GM12878 (cell line): ENCODE data around the gene LMAN2L. TPM values are rescaled to one million over a fixed set of nuclear protein-coding genes. Genes with fewer than 3 reads are reported as not detected.

ENCODE experiments used
- POLR2AphosphoS2 ChIP-seq: IDR thresholded peaks from 2 replicates; pipeline ENCODE4 v1.6.1; 2011; ENCODE audit warnings: low read depth, mild to moderate bottlenecking, low read length, improper control_type of control experiment, moderate library complexity
- SREBF2 ChIP-seq: IDR thresholded peaks from 2 replicates; pipeline ENCODE4 v1.6.1; 2012; ENCODE audit warnings: mild to moderate bottlenecking, low read length
- ZNF622 ChIP-seq: fragments of 450-650 bp; IDR thresholded peaks from 2 replicates; pipeline ENCODE4 v1.6.1; 2017; ENCODE audit warnings: mild to moderate bottlenecking, inconsistent platforms
- polyA plus RNA-seq, 11 experiments: library from polyadenylated mRNA; depleted of rRNA in 4 of 11; unstranded in 6 of 11; stranded (reverse) in 5 of 11; fragments of >200 nt; fragmentation: Nextera tagmentation in 4 of 11; fragmentation: Illumina TruSeq in 1 of 11; extraction: Ambion mirVana in 4 of 11; extraction: Trizol in 1 of 11; gene quantifications; 1 replicate in 1 of 11; 2 replicates in 10 of 11; pipeline versions ENCODE4 v1.2.1 to v1.2.3, GENCODE V29; 2011 to 2016; ENCODE audit warnings: inconsistent platforms in 2 of 11, missing spikeins in 2 of 11, low read depth in 1 of 11
- total RNA-seq, 4 experiments: library from RNA; depleted of rRNA in 3 of 4; stranded (reverse); fragments of >200 nt in 3 of 4; fragmentation: Illumina TruSeq in 1 of 4; extraction: Trizol in 1 of 4; gene quantifications; 2 replicates each; pipeline versions ENCODE4 v1.2.1 to v1.2.3, GENCODE V29; 2013 to 2021
- TF ChIP-seq, protein P1 (sequence below): fragments of 450-650 bp; formaldehyde crosslinking; IDR thresholded peaks from 2 replicates; pipeline ENCODE4 v1.5.0; 2022; ENCODE audit warnings: mild to moderate bottlenecking, missing genetic modification characterization
- TF ChIP-seq, protein P2 (sequence below): fragments of 450-650 bp; IDR thresholded peaks from 2 replicates; pipeline ENCODE4 v1.6.1; 2016; ENCODE audit warnings: mild to moderate bottlenecking
- TF ChIP-seq, protein P3 (sequence below): fragments of 450-650 bp; IDR thresholded peaks from 2 replicates; pipeline ENCODE4 v1.6.1; 2018; ENCODE audit warnings: mild to moderate bottlenecking, low read depth, moderate library complexity; ENCODE audit not compliant: partially characterized antibody

LMAN2L gene
- total and polyA plus RNA-seq, 10 of the 15 experiments (the other 5 are each of a cell fraction or from before 2014, with no cell fraction given), result 5.7 to 16.3 (median 10.7) TPM

DNA sequence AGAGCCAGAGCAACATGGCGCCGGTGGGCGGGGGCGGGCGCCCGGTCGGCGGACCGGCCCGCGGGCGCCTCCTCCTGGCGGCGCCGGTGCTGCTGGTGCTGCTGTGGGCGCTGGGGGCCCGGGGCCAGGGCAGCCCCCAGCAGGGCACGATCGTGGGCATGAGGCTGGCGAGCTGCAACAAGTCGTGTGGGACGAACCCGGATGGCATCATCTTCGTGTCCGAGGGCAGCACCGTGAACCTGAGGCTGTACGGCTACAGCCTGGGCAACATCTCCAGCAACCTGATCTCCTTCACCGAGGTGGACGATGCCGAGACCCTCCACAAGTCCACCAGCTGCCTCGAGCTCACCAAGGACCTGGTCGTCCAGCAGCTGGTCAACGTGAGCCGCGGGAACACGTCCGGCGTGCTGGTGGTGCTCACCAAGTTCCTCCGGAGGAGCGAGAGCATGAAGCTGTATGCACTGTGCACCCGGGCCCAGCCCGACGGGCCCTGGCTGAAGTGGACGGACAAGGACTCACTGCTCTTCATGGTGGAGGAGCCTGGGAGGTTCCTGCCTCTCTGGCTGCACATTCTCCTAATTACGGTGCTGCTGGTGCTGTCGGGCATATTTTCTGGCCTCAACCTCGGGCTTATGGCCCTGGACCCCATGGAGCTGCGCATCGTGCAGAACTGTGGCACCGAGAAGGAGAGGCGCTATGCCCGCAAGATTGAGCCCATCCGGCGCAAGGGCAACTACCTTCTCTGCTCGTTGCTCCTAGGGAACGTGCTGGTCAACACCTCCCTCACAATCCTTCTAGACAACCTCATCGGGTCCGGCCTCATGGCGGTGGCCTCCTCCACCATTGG is 21.3 kb upstream of the LMAN2L start (continued):
- TF ChIP-seq, protein P1, sequence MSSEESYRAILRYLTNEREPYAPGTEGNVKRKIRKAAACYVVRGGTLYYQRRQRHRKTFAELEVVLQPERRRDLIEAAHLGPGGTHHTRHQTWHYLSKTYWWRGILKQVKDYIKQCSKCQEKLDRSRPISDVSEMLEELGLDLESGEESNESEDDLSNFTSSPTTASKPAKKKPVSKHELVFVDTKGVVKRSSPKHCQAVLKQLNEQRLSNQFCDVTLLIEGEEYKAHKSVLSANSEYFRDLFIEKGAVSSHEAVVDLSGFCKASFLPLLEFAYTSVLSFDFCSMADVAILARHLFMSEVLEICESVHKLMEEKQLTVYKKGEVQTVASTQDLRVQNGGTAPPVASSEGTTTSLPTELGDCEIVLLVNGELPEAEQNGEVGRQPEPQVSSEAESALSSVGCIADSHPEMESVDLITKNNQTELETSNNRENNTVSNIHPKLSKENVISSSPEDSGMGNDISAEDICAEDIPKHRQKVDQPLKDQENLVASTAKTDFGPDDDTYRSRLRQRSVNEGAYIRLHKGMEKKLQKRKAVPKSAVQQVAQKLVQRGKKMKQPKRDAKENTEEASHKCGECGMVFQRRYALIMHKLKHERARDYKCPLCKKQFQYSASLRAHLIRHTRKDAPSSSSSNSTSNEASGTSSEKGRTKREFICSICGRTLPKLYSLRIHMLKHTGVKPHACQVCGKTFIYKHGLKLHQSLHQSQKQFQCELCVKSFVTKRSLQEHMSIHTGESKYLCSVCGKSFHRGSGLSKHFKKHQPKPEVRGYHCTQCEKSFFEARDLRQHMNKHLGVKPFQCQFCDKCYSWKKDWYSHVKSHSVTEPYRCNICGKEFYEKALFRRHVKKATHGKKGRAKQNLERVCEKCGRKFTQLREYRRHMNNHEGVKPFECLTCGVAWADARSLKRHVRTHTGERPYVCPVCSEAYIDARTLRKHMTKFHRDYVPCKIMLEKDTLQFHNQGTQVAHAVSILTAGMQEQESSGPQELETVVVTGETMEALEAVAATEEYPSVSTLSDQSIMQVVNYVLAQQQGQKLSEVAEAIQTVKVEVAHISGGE (CRISPR knock-in tag), result no peak
- TF ChIP-seq, protein P2, sequence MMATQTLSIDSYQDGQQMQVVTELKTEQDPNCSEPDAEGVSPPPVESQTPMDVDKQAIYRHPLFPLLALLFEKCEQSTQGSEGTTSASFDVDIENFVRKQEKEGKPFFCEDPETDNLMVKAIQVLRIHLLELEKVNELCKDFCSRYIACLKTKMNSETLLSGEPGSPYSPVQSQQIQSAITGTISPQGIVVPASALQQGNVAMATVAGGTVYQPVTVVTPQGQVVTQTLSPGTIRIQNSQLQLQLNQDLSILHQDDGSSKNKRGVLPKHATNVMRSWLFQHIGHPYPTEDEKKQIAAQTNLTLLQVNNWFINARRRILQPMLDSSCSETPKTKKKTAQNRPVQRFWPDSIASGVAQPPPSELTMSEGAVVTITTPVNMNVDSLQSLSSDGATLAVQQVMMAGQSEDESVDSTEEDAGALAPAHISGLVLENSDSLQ, result no peak
- no peak for TF ChIP-seq ZNF622
- TF ChIP-seq, protein P3, sequence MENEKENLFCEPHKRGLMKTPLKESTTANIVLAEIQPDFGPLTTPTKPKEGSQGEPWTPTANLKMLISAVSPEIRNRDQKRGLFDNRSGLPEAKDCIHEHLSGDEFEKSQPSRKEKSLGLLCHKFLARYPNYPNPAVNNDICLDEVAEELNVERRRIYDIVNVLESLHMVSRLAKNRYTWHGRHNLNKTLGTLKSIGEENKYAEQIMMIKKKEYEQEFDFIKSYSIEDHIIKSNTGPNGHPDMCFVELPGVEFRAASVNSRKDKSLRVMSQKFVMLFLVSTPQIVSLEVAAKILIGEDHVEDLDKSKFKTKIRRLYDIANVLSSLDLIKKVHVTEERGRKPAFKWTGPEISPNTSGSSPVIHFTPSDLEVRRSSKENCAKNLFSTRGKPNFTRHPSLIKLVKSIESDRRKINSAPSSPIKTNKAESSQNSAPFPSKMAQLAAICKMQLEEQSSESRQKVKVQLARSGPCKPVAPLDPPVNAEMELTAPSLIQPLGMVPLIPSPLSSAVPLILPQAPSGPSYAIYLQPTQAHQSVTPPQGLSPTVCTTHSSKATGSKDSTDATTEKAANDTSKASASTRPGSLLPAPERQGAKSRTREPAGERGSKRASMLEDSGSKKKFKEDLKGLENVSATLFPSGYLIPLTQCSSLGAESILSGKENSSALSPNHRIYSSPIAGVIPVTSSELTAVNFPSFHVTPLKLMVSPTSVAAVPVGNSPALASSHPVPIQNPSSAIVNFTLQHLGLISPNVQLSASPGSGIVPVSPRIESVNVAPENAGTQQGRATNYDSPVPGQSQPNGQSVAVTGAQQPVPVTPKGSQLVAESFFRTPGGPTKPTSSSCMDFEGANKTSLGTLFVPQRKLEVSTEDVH, result no peak
- no peak for TF ChIP-seq POLR2AphosphoS2
- no peak for TF ChIP-seq SREBF2
